B cell (primary cell): Measurements from ENCODE around the gene ERICH6.

Experiments
- CTCF ChIP-seq: fragments of 200-600 bp; IDR thresholded peaks from one replicate; pipeline ENCODE4 v1.8.0; 2022; ENCODE audit warnings: antibody characterized with exemption, mild to moderate bottlenecking
- EZH2 ChIP-seq: IDR thresholded peaks from 2 replicates; pipeline ENCODE4 v1.6.1; 2012; ENCODE audit warnings: borderline replicate concordance, low read depth, mild to moderate bottlenecking, moderate library complexity, low read length; ENCODE audit not compliant: insufficient read depth, poor library complexity, severe bottlenecking

DNA sequence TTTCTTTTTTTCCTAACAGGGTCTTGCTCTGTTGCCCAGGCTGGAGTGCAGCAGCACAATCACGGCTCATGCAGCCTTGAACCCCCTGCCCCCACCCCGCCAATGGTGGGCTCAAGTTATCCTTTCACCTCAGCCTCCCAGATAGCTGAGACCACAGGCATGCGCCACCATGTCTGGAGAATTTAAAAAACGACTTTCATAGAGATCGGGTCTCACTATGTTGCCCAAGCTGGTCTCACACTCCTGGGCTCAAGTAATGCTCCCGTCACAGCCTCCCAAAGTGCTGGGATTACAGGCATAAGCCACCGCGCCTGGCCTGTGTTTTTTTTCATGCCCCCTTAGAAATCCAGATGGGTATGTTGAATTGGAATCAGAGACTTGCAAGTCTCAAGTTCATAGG is 40.3 kb downstream of the ERICH6 start:
- TF ChIP-seq CTCF, result no peak
- TF ChIP-seq EZH2, result no peak
